Ovary (tissue), 3 donors: ENCODE data around the gene SPDYE6.

ENCODE experiments used
- EP300 ChIP-seq: sonication (generic); formaldehyde crosslinking; IDR thresholded peaks from one replicate; pipeline ENCODE4 v1.6.1; 2017; ENCODE audit warnings: antibody characterized with exemption
- TF ChIP-seq, protein P1 (sequence below), 3 donors: fragments of 450-650 bp in 2 of 3; fragments of 200-600 bp in 1 of 3; IDR thresholded peaks; one replicate each; pipeline versions ENCODE4 v1.5.1 to v1.8.0; 2016 to 2022; ENCODE audit warnings: antibody characterized with exemption in 3 of 3, mild to moderate bottlenecking in 1 of 3
- donor health status: DM: no; HTN: no; CAD: no.

GRCh38 chr7:102320181-102320580 is 36.1 kb downstream of the SPDYE6 start:
- TF ChIP-seq, protein P1, sequence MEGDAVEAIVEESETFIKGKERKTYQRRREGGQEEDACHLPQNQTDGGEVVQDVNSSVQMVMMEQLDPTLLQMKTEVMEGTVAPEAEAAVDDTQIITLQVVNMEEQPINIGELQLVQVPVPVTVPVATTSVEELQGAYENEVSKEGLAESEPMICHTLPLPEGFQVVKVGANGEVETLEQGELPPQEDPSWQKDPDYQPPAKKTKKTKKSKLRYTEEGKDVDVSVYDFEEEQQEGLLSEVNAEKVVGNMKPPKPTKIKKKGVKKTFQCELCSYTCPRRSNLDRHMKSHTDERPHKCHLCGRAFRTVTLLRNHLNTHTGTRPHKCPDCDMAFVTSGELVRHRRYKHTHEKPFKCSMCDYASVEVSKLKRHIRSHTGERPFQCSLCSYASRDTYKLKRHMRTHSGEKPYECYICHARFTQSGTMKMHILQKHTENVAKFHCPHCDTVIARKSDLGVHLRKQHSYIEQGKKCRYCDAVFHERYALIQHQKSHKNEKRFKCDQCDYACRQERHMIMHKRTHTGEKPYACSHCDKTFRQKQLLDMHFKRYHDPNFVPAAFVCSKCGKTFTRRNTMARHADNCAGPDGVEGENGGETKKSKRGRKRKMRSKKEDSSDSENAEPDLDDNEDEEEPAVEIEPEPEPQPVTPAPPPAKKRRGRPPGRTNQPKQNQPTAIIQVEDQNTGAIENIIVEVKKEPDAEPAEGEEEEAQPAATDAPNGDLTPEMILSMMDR (IDR thresholded peaks at IDR 0.05), result no peak
- no peak for TF ChIP-seq EP300
